Measurements from ENCODE around the gene CFAP221. TPM values are rescaled to one million over a fixed set of nuclear protein-coding genes. Genes with fewer than 3 reads are reported as not detected.

CFAP221 gene
- total RNA-seq, 3 donors from 2014 or later: 0.98 to 3.5 TPM; not detected in 1

DNA sequence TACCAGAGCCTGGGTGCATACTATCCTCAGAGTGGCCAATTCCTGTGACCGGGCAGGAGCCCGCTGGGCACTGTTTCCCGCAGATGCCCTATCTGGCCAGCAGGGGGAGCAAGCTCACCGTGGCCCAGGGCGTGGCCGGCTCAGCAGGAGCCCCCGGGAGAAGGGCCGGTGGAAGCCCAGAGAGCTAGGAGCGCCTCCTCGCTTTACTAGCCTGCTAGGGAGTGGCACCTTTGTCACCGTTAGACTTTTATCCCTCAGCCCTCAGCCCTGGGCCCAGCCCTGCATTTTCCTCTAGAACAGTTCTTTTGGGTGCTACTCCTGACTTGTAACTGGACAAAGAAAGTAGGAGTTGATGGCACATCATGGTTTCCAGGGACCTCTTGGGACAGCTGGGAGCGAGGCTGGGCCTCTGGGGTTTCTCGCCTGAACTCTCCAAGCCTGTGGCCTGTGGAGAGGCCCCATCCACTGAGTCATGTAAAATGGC is 158.7 kb downstream of the CFAP221 start:
- Histone ChIP-seq H3K4me3 (no peak overlapping the region), H3K9me3 (peaks cover 0 to 5% of the 10 kb centered on the region in 2 donors), H3K36me3 (no peaks in the 10 kb centered on the region), H3K4me1 (peaks cover 0 to 13% of the 10 kb centered on the region in 2 donors), H3K27me3 (no peaks in the 10 kb centered on the region), H3K27ac (peak overlapping the region in 1 of 2 donors; percentile 81)
- DNase-seq (ENCODE audit: low spot score in 2 of 2): peak in 1 of 2 donors; percentile 29
- intact Hi-C loops (cut with DNase I; ENCODE audit: low total_unique reads): no loop called here
- no peak for TF ChIP-seq POLR2AphosphoS5 (IDR thresholded peaks at IDR 0.05)
- TF ChIP-seq POLR2A (IDR thresholded peaks at IDR 0.05): no peak
- TF ChIP-seq, protein P1, sequence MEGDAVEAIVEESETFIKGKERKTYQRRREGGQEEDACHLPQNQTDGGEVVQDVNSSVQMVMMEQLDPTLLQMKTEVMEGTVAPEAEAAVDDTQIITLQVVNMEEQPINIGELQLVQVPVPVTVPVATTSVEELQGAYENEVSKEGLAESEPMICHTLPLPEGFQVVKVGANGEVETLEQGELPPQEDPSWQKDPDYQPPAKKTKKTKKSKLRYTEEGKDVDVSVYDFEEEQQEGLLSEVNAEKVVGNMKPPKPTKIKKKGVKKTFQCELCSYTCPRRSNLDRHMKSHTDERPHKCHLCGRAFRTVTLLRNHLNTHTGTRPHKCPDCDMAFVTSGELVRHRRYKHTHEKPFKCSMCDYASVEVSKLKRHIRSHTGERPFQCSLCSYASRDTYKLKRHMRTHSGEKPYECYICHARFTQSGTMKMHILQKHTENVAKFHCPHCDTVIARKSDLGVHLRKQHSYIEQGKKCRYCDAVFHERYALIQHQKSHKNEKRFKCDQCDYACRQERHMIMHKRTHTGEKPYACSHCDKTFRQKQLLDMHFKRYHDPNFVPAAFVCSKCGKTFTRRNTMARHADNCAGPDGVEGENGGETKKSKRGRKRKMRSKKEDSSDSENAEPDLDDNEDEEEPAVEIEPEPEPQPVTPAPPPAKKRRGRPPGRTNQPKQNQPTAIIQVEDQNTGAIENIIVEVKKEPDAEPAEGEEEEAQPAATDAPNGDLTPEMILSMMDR (IDR thresholded peaks at IDR 0.05): peak; percentile 70 to 82 (median 73)

- Histone ChIP-seq H3K27me3 (no peaks in the 10 kb centered on the region), H3K4me3 (no peak overlapping the region), H3K36me3 (no peaks in the 10 kb centered on the region), H3K4me1 (peaks cover 0 to 13% of the 10 kb centered on the region in 2 donors), H3K9me3 (peaks cover 0 to 5% of the 10 kb centered on the region in 2 donors), H3K27ac (peak overlapping the region in 1 of 2 donors; percentile 15)
- intact Hi-C loops (cut with DNase I; ENCODE audit: low total_unique reads): no loop called here
- TF ChIP-seq POLR2A (IDR thresholded peaks at IDR 0.05): no peak
- no peak for TF ChIP-seq POLR2AphosphoS5 (IDR thresholded peaks at IDR 0.05)
- TF ChIP-seq, protein P1 (IDR thresholded peaks at IDR 0.05): no peak
- DNase-seq (ENCODE audit: low spot score in 2 of 2): no peak
Measured at GRCh38 chr2:119703526-119703925, 159.3 kb downstream of the CFAP221 start.

GRCh38 chr2:119704670-119705120 is 160.4 kb downstream of the CFAP221 start:
- no peaks in the 10 kb centered on the region for H3K36me3 ChIP-seq
- peak overlapping the region in 1 of 2 donors; percentile 35 for H3K27ac ChIP-seq
- no peaks in the 10 kb centered on the region for H3K27me3 ChIP-seq
- H3K4me3 ChIP-seq: no peak overlapping the region
- peaks cover 0 to 5% of the 10 kb centered on the region in 2 donors for H3K9me3 ChIP-seq
- intact Hi-C loops (cut with DNase I; ENCODE audit: low total_unique reads): loop anchor here (5.0 kb wide), 1 partner anchor 1093 kb away; no protein-coding TSS in a partner anchor
- DNase-seq (ENCODE audit: low spot score in 2 of 2): no peak
- peaks cover 0 to 13% of the 10 kb centered on the region in 2 donors for H3K4me1 ChIP-seq
- TF ChIP-seq POLR2AphosphoS5 (IDR thresholded peaks at IDR 0.05): no peak
- TF ChIP-seq, protein P1 (IDR thresholded peaks at IDR 0.05): no peak
- TF ChIP-seq POLR2A (IDR thresholded peaks at IDR 0.05): no peak

DNA sequence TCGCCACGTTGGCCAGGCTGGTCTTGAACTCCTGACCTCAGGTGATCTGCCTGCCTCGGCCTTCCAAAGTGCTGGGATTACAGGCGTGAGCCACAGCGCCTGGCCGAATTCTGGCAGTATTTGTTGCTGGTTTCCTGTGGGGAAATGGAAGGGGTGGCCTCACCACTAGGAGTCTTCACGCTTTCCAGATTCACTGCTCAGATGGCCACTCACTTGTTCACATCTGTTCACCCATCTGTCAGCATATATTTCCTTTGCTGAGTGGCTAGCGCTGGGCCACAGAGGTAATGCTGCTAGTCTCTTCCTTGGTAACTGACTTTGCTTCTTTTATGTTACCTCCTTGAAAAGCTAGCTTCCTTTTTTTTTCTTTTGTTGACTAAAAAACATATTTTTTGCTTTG is 162.0 kb downstream of the CFAP221 start:
- intact Hi-C loops (cut with DNase I; ENCODE audit: low total_unique reads): loop anchor here (5.0 kb wide), 1 partner anchor 1091 kb away; no protein-coding TSS in a partner anchor
- DNase-seq (ENCODE audit: low spot score in 2 of 2): no peak
- Histone ChIP-seq H3K9me3 (peaks cover 0 to 5% of the 10 kb centered on the region in 2 donors), H3K27ac (no peak overlapping the region), H3K27me3 (no peaks in the 10 kb centered on the region), H3K36me3 (no peaks in the 10 kb centered on the region), H3K4me3 (no peak overlapping the region), H3K4me1 (peaks cover 0 to 8% of the 10 kb centered on the region in 2 donors)
- TF ChIP-seq POLR2A (IDR thresholded peaks at IDR 0.05) (no peak), POLR2AphosphoS5 (IDR thresholded peaks at IDR 0.05) (no peak)
- TF ChIP-seq, protein P1 (IDR thresholded peaks at IDR 0.05): no peak

Other genes with a start within 250 kb of the CFAP221 start
- gene C2orf76, start 177.6 kb upstream of the CFAP221 start, total RNA-seq: 10 to 100 TPM; 12.5 to 17.0 (median 13.0) TPM
- gene DBI, start 177.5 kb upstream of the CFAP221 start, total RNA-seq: 100 to 1,000 TPM; 160 to 236 (median 202) TPM
- 10 to 100 TPM in 1 of 3 donors, 1 to 10 TPM in 2; 8.8 to 43.2 (median 9.4) TPM for gene TMEM37, start 112.6 kb upstream of the CFAP221 start, total RNA-seq
- gene SCTR, start 20.0 kb upstream of the CFAP221 start, total RNA-seq: not detected
- gene TMEM177, start 134.8 kb downstream of the CFAP221 start, total RNA-seq: 10 to 100 TPM in 2 of 3 donors, 1 to 10 TPM in 1; 3.4 to 16.5 (median 13.1) TPM
- gene PTPN4, start 215.5 kb downstream of the CFAP221 start, total RNA-seq: 10 to 100 TPM; 29.1 to 49.6 (median 38.7) TPM